Activated T-cell treated with anti-CD3 and anti-CD28 coated beads for 48 hours (primary cell): ENCODE data around the gene ZBTB39.
"Not testable (repeated sequence)": the region's sequence is repeated elsewhere in the genome, so short reads cannot be mapped to it uniquely, and the experiment has no call there.

Experiments
- DNase-seq: peaks from one replicate; pipeline ENCODE4 v3.0.0-alpha.2; 2020; ENCODE audit warnings: low read depth

The ZBTB39 gene

GRCh38 chr12:57005980-57006808 is at the start of gene ZBTB39:
ZBTB39 (minus strand) TSS chr12:57006546; CDS start chr12:57004917, 1,629 bp downstream.
- peak; percentile 69 for DNase-seq

GRCh38 chr12:57055824-57056223 is 49.5 kb upstream of the ZBTB39 start:
- DNase-seq, result no peak

GRCh38 chr12:57053901-57054300 is 47.6 kb upstream of the ZBTB39 start:
- not testable (repeated sequence) for DNase-seq

- DNase-seq, result not testable (repeated sequence)
Observed at GRCh38 chr12:57053146-57053545, 46.8 kb upstream of the ZBTB39 start.

- no peak for DNase-seq
Observed at GRCh38 chr12:57051011-57051410, 44.7 kb upstream of the ZBTB39 start.

- no peak for DNase-seq
Observed at GRCh38 chr12:57049890-57050289, 43.5 kb upstream of the ZBTB39 start, which contains the start of gene MYO1A. MYO1A (minus strand) TSS chr12:57050129; CDS start chr12:57048323, 1,806 bp downstream.

GRCh38 chr12:57049119-57049446 is 42.7 kb upstream of the ZBTB39 start:
- DNase-seq, result no peak

- DNase-seq, result no peak
Observed at GRCh38 chr12:57048423-57049118, 42.2 kb upstream of the ZBTB39 start.

- DNase-seq, result no peak
Observed at GRCh38 chr12:57047981-57048380, 41.6 kb upstream of the ZBTB39 start.

GRCh38 chr12:57046947-57047890 is 40.9 kb upstream of the ZBTB39 start:
- DNase-seq, result peak; percentile 56

GRCh38 chr12:57046086-57046791 is 39.9 kb upstream of the ZBTB39 start:
- DNase-seq, result no peak

GRCh38 chr12:57044889-57045288 is 38.5 kb upstream of the ZBTB39 start:
- no peak for DNase-seq

GRCh38 chr12:57044468-57044867 is 38.1 kb upstream of the ZBTB39 start:
- no peak for DNase-seq

GRCh38 chr12:57042695-57043094 is 36.3 kb upstream of the ZBTB39 start:
- no peak for DNase-seq

GRCh38 chr12:57040750-57041149 is 34.4 kb upstream of the ZBTB39 start:
- no peak for DNase-seq

- DNase-seq, result no peak
Observed at GRCh38 chr12:57040211-57040610, 33.9 kb upstream of the ZBTB39 start.

GRCh38 chr12:57039016-57039798 is 32.9 kb upstream of the ZBTB39 start:
- DNase-seq, result no peak

GRCh38 chr12:57037264-57037663 is 30.9 kb upstream of the ZBTB39 start:
- DNase-seq, result no peak

GRCh38 chr12:57033431-57033830 is 27.1 kb upstream of the ZBTB39 start:
- DNase-seq, result no peak

GRCh38 chr12:57031789-57032188 is 25.4 kb upstream of the ZBTB39 start:
- no peak for DNase-seq
